K562 (cell line): ENCODE measurements around the gene DIP2C. TPM values are rescaled to one million over a fixed set of nuclear protein-coding genes. Genes with fewer than 3 reads are reported as not detected.

Experiments used
- ATAC-seq: fragments of 200-7000 bp; cut with Tn5 transposase; 3 replicates; pipeline ENCODE4 v1.9.1; 2020; ENCODE audit warnings: moderate library complexity
- BruUV-seq: library from RNA; stranded (reverse); fragments of 400-500 nt; replicated peaks from 2 replicates; lab custom pipeline; 2021; lab: Mats Ljungman, UMichigan
- CTCF ChIA-PET: fragments of 300-600 bp; formaldehyde crosslinking; extraction: SDS; loops from one replicate; lab custom pipeline; 2021; ENCODE audit warnings: low intra/inter-chr PET ratio; lab: Yijun Ruan, JAX
- POLR2A ChIA-PET: fragments of 300-600, 350-650 bp; sonication (Branson Sonifier 250); formaldehyde crosslinking; extraction: SDS; loops from one replicate; lab custom pipeline; 2021; ENCODE audit warnings: antibody characterized with exemption, inconsistent platforms; lab: Yijun Ruan, JAX
- DNase-seq, 4 experiments: peaks; one replicate each; pipeline versions ENCODE4 v3.0.0 to v3.0.0-alpha.2; 2011 to 2018; ENCODE audit warnings: low spot score in 3 of 4, mixed read lengths in 3 of 4; ENCODE audit errors: extremely low read depth in 1 of 4
- FAIRE-seq: peaks from 2 replicates; lab custom pipeline; 2011; peaks lifted over from hg19 to GRCh38; lab: Jason Lieb, UNC
- H2AFZ ChIP-seq: 2 replicates; pipeline ENCODE4 v1.6.0; 2011; ENCODE audit warnings: low read depth, low read length, control low read depth, inconsistent platforms
- H3K27ac ChIP-seq: fragments of 200-600 bp; 3 replicates; pipeline ENCODE4 v1.8.0; 2011; ENCODE audit warnings: low read depth, mild to moderate bottlenecking, control low read depth, inconsistent platforms, low read length, moderate library complexity, mixed read lengths; ENCODE audit errors: extremely low read depth
- H3K27me3 ChIP-seq, 2 experiments: fragments of 300-600 bp in 1 of 2; 2 replicates in 1 of 2; 3 replicates in 1 of 2; pipeline versions ENCODE4 v1.6.0 to v1.8.0; 2011; ENCODE audit warnings: inconsistent platforms in 2 of 2, low read length in 2 of 2, mild to moderate bottlenecking in 1 of 2, mixed read lengths in 1 of 2, moderate library complexity in 1 of 2; ENCODE audit not compliant: control insufficient read depth in 2 of 2, insufficient read depth in 2 of 2
- H3K36me3 ChIP-seq: fragments of 300-600 bp; 3 replicates; pipeline ENCODE4 v1.8.0; 2011; ENCODE audit warnings: mild to moderate bottlenecking, low read length, inconsistent platforms; ENCODE audit not compliant: control insufficient read depth, insufficient read depth
- H3K4me1 ChIP-seq, 2 experiments: fragments of 200-600 bp in 1 of 2; replicated peaks in 1 of 2; 2 replicates in 1 of 2; 3 replicates in 1 of 2; pipeline versions ENCODE4 v1.5.1 to v1.8.0; 2011; ENCODE audit warnings: inconsistent platforms in 2 of 2, low read length in 2 of 2, mild to moderate bottlenecking in 1 of 2, mixed read lengths in 1 of 2, moderate library complexity in 1 of 2; ENCODE audit not compliant: control insufficient read depth in 2 of 2, insufficient read depth in 2 of 2
- H3K4me2 ChIP-seq: 2 replicates; pipeline ENCODE4 v1.6.1; 2011; ENCODE audit warnings: low read length, control low read depth, inconsistent platforms, mixed read lengths; ENCODE audit not compliant: insufficient read depth
- H3K4me3 ChIP-seq: fragments of 200-600 bp; sonication (generic), shearing (Covaris generic); 2 replicates; pipeline ENCODE4 v1.5.1; 2016; ENCODE audit warnings: control low read depth, inconsistent platforms
- H3K79me2 ChIP-seq: fragments of 200-600 bp; 3 replicates; pipeline ENCODE4 v1.8.0; 2011; ENCODE audit warnings: low read length, inconsistent platforms; ENCODE audit not compliant: control insufficient read depth, insufficient read depth
- H3K9ac ChIP-seq, 2 experiments: 2 replicates each; pipeline versions ENCODE4 v1.6.0 to v1.6.1; 2011; ENCODE audit warnings: low read depth in 2 of 2, low read length in 2 of 2, control low read depth in 1 of 2, inconsistent platforms in 1 of 2, mild to moderate bottlenecking in 1 of 2, mixed read lengths in 1 of 2; ENCODE audit not compliant: insufficient read depth in 1 of 2
- H3K9me1 ChIP-seq: one replicate; pipeline ENCODE4 v1.6.0; 2011; ENCODE audit warnings: inconsistent platforms, mild to moderate bottlenecking, low read length, moderate library complexity; ENCODE audit not compliant: control insufficient read depth, insufficient read depth
- H3K9me3 ChIP-seq: replicated peaks from 2 replicates; pipeline ENCODE4 v1.5.1; 2011; ENCODE audit warnings: low read depth, low read length, inconsistent platforms; ENCODE audit not compliant: control insufficient read depth, insufficient read depth
- H4K20me1 ChIP-seq: replicated peaks from 2 replicates; pipeline ENCODE4 v1.6.1; 2011; ENCODE audit warnings: low read length, inconsistent platforms, mixed read lengths; ENCODE audit not compliant: control insufficient read depth, insufficient read depth
- BRCA1 ChIP-seq, 2 experiments: fragments of 450-650 bp in 1 of 2; sonication (generic) in 1 of 2; formaldehyde crosslinking in 1 of 2; IDR thresholded peaks; 2 replicates each; pipeline versions ENCODE4 v1.5.0 to v1.6.1; 2017 to 2020; ENCODE audit warnings: mild to moderate bottlenecking in 1 of 2, missing genetic modification reagents in 1 of 2
- ETV1 ChIP-seq: fragments of 450-650 bp; conservative IDR thresholded peaks from 2 replicates; pipeline ENCODE4 v1.6.1; 2016; ENCODE audit warnings: missing genetic modification characterization, control low read depth, low read depth, missing compliant biosample characterization
- NR2F6 ChIP-seq: fragments of 450-650 bp; formaldehyde crosslinking; IDR thresholded peaks from 2 replicates; pipeline ENCODE4 v1.4.0; 2020; ENCODE audit warnings: mild to moderate bottlenecking
- OTX1 ChIP-seq: fragments of 450-650 bp; formaldehyde crosslinking; IDR thresholded peaks from 2 replicates; pipeline ENCODE4 v1.4.0; 2022; ENCODE audit warnings: mild to moderate bottlenecking
- RBM34 ChIP-seq: fragments of 200-400 bp; formaldehyde crosslinking; IDR thresholded peaks from 2 replicates; pipeline ENCODE4 v1.6.1; 2018; ENCODE audit warnings: low read length, borderline replicate concordance; ENCODE audit not compliant: insufficient read depth
- SOX6 ChIP-seq: fragments of 450-650 bp; IDR thresholded peaks from 2 replicates; pipeline ENCODE4 v1.6.1; 2014; ENCODE audit warnings: mild to moderate bottlenecking
- ZNF586 ChIP-seq: fragments of 450-650 bp; formaldehyde crosslinking; conservative IDR thresholded peaks from 2 replicates; pipeline ENCODE4 v1.4.0; 2020; ENCODE audit warnings: mild to moderate bottlenecking, moderate library complexity
- WGBS: fragments of 100-300 bp; shearing (Covaris generic); methylation state at CpG from one replicate; pipeline ENCODE4 v1.1.6; 2016; ENCODE audit warnings: low coverage, mixed read lengths; ENCODE audit not compliant: insufficient coverage; ENCODE audit errors: missing lambda C conversion rate; 5-methylcytosine and 5-hydroxymethylcytosine counted together
- in situ Hi-C: fragments of 300-500 bp; cut with MboI; formaldehyde crosslinking; loops from 4 replicates; pipeline ENCODE4 v1.15.0; 2018; ENCODE audit warnings: inconsistent platforms, mixed read lengths
- intact Hi-C: fragments of 100-400 bp; cut with micrococcal nuclease; formaldehyde crosslinking; loops from 2 replicates; pipeline ENCODE4 v1.14.2; 2022
- polyA plus RNA-seq, 8 experiments: library from polyadenylated mRNA; depleted of rRNA in 4 of 8; stranded (reverse) in 5 of 8; unstranded in 3 of 8; fragments of >200 nt; fragmentation: Nextera tagmentation in 2 of 8; fragmentation: Illumina TruSeq in 1 of 8; extraction: Ambion mirVana in 2 of 8; extraction: Trizol in 1 of 8; gene quantifications; 2 replicates each; pipeline versions ENCODE4 v1.2.1 to v1.2.3, GENCODE V29; 2011 to 2014; ENCODE audit warnings: inconsistent platforms in 1 of 8, missing spikeins in 1 of 8
- total RNA-seq, 7 experiments: library from RNA; depleted of rRNA in 6 of 7; stranded (reverse); fragments of >200 nt in 6 of 7; fragmentation: Illumina TruSeq in 2 of 7; extraction: Trizol in 2 of 7; gene quantifications; 2 replicates each; pipeline versions ENCODE4 v1.2.1 to v1.2.3, GENCODE V29; 2011 to 2021; ENCODE audit warnings: low replicate concordance in 1 of 7
- TF ChIP-seq, protein P1 (sequence below): fragments of 450-650 bp; IDR thresholded peaks from 2 replicates; pipeline ENCODE4 v1.6.1; 2017; ENCODE audit warnings: antibody characterized with exemption
- TF ChIP-seq, protein P2 (sequence below): fragments of 450-650 bp; formaldehyde crosslinking; IDR thresholded peaks from 2 replicates; pipeline ENCODE4 v1.4.0; 2020; ENCODE audit warnings: mild to moderate bottlenecking, moderate library complexity

The DIP2C gene
- total and polyA plus RNA-seq, 9 of the 15 experiments (the other 6 are each of a cell fraction or from before 2014, with no cell fraction given) = 0.01 TPM; not detected in 8

- POLR2A ChIA-PET = interaction anchor here (0.7 kb wide), 1 partner anchor 41 kb away, joined by 3 read pairs; no protein-coding TSS in a partner anchor
- in situ Hi-C loops = no loop called here
Observed at GRCh38 chr10:486666-487322, 202.7 kb downstream of the DIP2C start.

More at GRCh38 chr10:486666-487322, 202.7 kb downstream of the DIP2C start:
- WGBS = 0% methylated on average over 17 of the region's 17 CpGs
- H3K9me1 ChIP-seq = no peaks in the 10 kb centered on the region
- H3K4me2 ChIP-seq = no peak overlapping the region
- H4K20me1 ChIP-seq = peaks cover 4% of the 10 kb centered on the region
- peaks cover 33 to 94% of the 10 kb centered on the region in 2 experiments; a peak in 4 of 5 replicates for H3K27me3 ChIP-seq
- no peaks in the 10 kb centered on the region for H3K36me3 ChIP-seq
- TF ChIP-seq OTX1 = no peak
- TF ChIP-seq SOX6 = no peak
- TF ChIP-seq ZNF586 = no peak
- no peak for TF ChIP-seq RBM34
- TF ChIP-seq ETV1 = no peak
- TF ChIP-seq, protein P1, sequence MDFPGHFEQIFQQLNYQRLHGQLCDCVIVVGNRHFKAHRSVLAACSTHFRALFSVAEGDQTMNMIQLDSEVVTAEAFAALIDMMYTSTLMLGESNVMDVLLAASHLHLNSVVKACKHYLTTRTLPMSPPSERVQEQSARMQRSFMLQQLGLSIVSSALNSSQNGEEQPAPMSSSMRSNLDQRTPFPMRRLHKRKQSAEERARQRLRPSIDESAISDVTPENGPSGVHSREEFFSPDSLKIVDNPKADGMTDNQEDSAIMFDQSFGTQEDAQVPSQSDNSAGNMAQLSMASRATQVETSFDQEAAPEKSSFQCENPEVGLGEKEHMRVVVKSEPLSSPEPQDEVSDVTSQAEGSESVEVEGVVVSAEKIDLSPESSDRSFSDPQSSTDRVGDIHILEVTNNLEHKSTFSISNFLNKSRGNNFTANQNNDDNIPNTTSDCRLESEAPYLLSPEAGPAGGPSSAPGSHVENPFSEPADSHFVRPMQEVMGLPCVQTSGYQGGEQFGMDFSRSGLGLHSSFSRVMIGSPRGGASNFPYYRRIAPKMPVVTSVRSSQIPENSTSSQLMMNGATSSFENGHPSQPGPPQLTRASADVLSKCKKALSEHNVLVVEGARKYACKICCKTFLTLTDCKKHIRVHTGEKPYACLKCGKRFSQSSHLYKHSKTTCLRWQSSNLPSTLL = no peak
- no peak for TF ChIP-seq BRCA1 (IDR thresholded peaks at IDR 0.05)
- no peak for TF ChIP-seq BRCA1 (CRISPR knock-in tag; IDR thresholded peaks at IDR 0.05)
- no peak for TF ChIP-seq NR2F6 (CRISPR knock-in tag)
- TF ChIP-seq, protein P2, sequence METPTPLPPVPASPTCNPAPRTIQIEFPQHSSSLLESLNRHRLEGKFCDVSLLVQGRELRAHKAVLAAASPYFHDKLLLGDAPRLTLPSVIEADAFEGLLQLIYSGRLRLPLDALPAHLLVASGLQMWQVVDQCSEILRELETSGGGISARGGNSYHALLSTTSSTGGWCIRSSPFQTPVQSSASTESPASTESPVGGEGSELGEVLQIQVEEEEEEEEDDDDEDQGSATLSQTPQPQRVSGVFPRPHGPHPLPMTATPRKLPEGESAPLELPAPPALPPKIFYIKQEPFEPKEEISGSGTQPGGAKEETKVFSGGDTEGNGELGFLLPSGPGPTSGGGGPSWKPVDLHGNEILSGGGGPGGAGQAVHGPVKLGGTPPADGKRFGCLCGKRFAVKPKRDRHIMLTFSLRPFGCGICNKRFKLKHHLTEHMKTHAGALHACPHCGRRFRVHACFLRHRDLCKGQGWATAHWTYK (CRISPR knock-in tag) = no peak
- H3K79me2 ChIP-seq = no peaks in the 10 kb centered on the region
- BruUV-seq = no TSS peak
- DNase-seq = no peak
- no peak overlapping the region for H2AFZ ChIP-seq
- H3K9ac ChIP-seq = no peak overlapping the region
- H3K4me1 ChIP-seq = peaks cover 0 to 6% of the 10 kb centered on the region in 2 experiments; a peak in 1 of 5 replicates
- no peak for FAIRE-seq
- no peak for ATAC-seq
- H3K4me3 ChIP-seq = no peak overlapping the region
- intact Hi-C loops = no loop called here
- H3K27ac ChIP-seq = no peak overlapping the region
- CTCF ChIA-PET = no interaction called here
- no peaks in the 10 kb centered on the region for H3K9me3 ChIP-seq
